OCI-LY3 (cell line): ENCODE results near the gene TRIM32.

Source experiments
- H2AFZ ChIP-seq: fragments of 200-600, 300-600 bp; shearing (Covaris generic); 2 replicates; pipeline ENCODE4 v1.6.0; 2014; ENCODE audit warnings: antibody characterized with exemption, low read depth, low read length
- H3K27ac ChIP-seq: fragments of 200-600, 300-600 bp; sonication (generic); 2 replicates; pipeline ENCODE4 v1.5.1; 2014; ENCODE audit warnings: mild to moderate bottlenecking, low read length, moderate library complexity, mixed read lengths
- H3K27me3 ChIP-seq: fragments of 200-600, 300-600 bp; sonication (generic); 2 replicates; pipeline ENCODE4 v1.6.1; 2014; ENCODE audit warnings: low read depth, low read length, mixed read lengths
- H3K36me3 ChIP-seq: fragments of 200-600, 300-600 bp; sonication (generic); replicated peaks from 2 replicates; pipeline ENCODE3; 2014; ENCODE audit warnings: low read depth, low read length, mixed read lengths
- H3K4me1 ChIP-seq: fragments of 300-600, 200-600 bp; sonication (generic); 2 replicates; pipeline ENCODE4 v1.6.1; 2014; ENCODE audit warnings: low read length, mixed read lengths
- H3K4me2 ChIP-seq: fragments of 200-600, 300-600 bp; sonication (generic); 2 replicates; pipeline ENCODE4 v1.6.1; 2014; ENCODE audit warnings: low read length, mixed read lengths
- H3K4me3 ChIP-seq: fragments of 300-600, 200-600 bp; sonication (generic); 2 replicates; pipeline ENCODE4 v1.5.1; 2014; ENCODE audit warnings: antibody characterized with exemption, mild to moderate bottlenecking, low read length, moderate library complexity
- H3K79me2 ChIP-seq: fragments of 300-600, 200-600 bp; shearing (Covaris generic); 2 replicates; pipeline ENCODE4 v1.6.1; 2014; ENCODE audit warnings: mild to moderate bottlenecking, low read length, mixed read lengths
- H3K9ac ChIP-seq: fragments of 300-600, 200-600 bp; shearing (Covaris generic); 2 replicates; pipeline ENCODE4 v1.6.0; 2014; ENCODE audit warnings: mild to moderate bottlenecking, low read length, moderate library complexity
- H3K9me3 ChIP-seq: fragments of 200-600, 300-600 bp; shearing (Covaris generic); 2 replicates; pipeline ENCODE4 v1.6.1; 2014; ENCODE audit warnings: low read length, mixed read lengths; ENCODE audit not compliant: insufficient read depth
- H4K20me1 ChIP-seq: fragments of 200-600, 300-600 bp; sonication (generic); 2 replicates; pipeline ENCODE4 v1.6.1; 2016; ENCODE audit warnings: low read length, mixed read lengths; ENCODE audit not compliant: insufficient read depth
- CTCF ChIP-seq: fragments of 200-600, 300-600 bp; sonication (generic); IDR thresholded peaks from 2 replicates; pipeline ENCODE4 v1.5.1; 2014; ENCODE audit warnings: antibody characterized with exemption, low read length, low read depth
- EZH2phosphoT487 ChIP-seq: fragments of 200-600 bp; shearing (Covaris generic); IDR thresholded peaks from 2 replicates; pipeline ENCODE4 v1.6.1; 2018; ENCODE audit warnings: antibody characterized with exemption, mixed run types, low read depth

Gene TRIM32

DNA sequence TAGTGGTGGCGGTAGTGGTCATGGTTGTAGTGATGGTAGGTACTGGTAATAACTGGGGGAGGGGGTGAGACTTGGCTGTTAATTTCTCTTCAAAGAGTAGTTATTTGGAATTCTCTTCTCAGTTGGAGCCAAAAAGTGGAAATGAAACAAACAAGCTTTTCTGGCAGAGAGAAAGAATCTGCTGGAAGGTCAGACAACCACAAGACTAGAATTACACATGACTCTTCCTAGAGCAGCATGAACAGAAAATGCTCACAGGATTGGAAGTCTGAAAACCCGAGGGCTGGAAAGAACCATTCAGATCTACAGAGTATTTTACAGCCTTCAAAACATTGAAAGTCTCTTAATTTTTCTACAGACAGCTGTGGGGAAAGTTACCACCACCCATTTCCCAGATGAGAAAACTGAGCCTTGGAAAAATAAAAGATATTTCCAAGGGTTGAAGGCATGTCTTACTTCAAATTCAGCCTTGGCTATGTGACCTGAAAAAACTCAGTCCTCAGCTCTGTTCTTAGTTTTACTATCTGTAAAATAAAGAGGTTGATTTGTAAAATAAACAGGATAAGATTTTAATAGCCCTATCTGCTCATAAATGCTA, 42.9 kb upstream of the TRIM32 start:
- no peak overlapping the region for H3K9ac ChIP-seq
- no peaks in the 10 kb centered on the region for H4K20me1 ChIP-seq
- no peak overlapping the region for H3K4me3 ChIP-seq
- H3K79me2 ChIP-seq = no peaks in the 10 kb centered on the region
- H3K27me3 ChIP-seq = no peaks in the 10 kb centered on the region
- H3K9me3 ChIP-seq = no peaks in the 10 kb centered on the region
- H3K36me3 ChIP-seq = no peaks in the 10 kb centered on the region
- no peak overlapping the region for H3K4me2 ChIP-seq
- H3K4me1 ChIP-seq = no peaks in the 10 kb centered on the region
- no peak for TF ChIP-seq EZH2phosphoT487
- no peak for TF ChIP-seq CTCF
- no peak overlapping the region for H2AFZ ChIP-seq
- H3K27ac ChIP-seq = no peak overlapping the region

DNA sequence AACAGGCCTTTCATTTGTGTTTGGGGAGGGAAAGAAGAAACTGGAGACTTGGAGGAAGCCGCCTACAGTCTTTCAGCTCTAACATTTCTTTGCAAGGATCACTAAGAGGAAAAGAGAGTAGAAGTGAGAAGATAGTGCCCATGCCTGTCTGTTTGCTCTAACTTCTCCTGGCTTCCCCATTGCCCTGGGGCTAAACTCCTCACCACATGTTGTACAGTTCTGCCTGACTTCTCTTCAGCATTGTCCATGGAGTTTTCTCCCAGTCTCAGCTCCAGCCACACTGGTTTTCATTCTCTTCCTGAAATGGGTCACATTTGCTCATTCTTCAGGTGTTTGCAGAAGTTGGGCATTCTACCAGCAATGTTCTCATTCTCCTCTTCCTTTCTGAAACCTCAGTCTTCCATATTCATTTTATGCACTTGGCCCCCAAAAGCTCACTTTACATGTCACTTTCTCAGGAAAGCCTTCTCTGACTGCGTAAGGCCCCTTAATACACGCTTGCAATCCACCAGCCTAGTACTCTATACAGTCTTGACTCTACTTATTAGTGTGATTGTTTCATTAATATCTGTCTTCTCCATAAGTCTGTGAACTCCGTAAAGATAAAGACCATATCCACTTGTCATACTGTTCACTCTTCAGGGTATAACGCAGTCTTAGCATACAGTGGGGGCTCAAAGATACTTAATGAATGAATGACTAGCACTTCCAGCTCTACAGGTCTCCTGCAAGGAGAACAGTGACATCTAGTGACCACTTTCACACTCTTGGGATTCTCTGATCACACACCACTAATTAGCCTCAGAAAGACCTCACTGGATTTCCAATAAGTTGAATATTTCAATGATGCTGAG, 40.2 kb upstream of the TRIM32 start:
- H3K4me1 ChIP-seq = no peaks in the 10 kb centered on the region
- H2AFZ ChIP-seq = no peak overlapping the region
- no peak overlapping the region for H3K4me3 ChIP-seq
- H3K9ac ChIP-seq = no peak overlapping the region
- H3K36me3 ChIP-seq = no peaks in the 10 kb centered on the region
- H4K20me1 ChIP-seq = no peaks in the 10 kb centered on the region
- TF ChIP-seq CTCF (peak; percentile 76), EZH2phosphoT487 (no peak)
- H3K79me2 ChIP-seq = no peaks in the 10 kb centered on the region
- no peaks in the 10 kb centered on the region for H3K9me3 ChIP-seq
- no peak overlapping the region for H3K27ac ChIP-seq
- no peaks in the 10 kb centered on the region for H3K27me3 ChIP-seq
- no peak overlapping the region for H3K4me2 ChIP-seq

DNA sequence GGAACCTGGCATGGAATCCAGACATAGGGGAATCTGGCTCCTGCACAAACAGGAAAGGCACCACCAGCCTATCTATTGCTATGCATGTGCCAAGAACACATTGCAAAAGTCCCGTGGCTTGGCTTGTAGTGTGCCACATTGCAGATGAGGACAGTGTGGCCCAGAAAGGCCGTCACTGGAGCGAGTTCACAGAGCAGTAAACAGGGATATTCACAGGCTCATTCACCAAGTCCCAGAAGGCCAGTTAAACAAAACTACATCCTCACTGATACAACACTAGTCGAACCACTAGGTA, 39.6 kb upstream of the TRIM32 start:
- Histone ChIP-seq H4K20me1 (no peaks in the 10 kb centered on the region), H3K79me2 (no peaks in the 10 kb centered on the region), H3K27me3 (no peaks in the 10 kb centered on the region), H2AFZ (no peak overlapping the region), H3K36me3 (no peaks in the 10 kb centered on the region), H3K4me1 (no peaks in the 10 kb centered on the region), H3K27ac (no peak overlapping the region), H3K9me3 (no peaks in the 10 kb centered on the region), H3K9ac (no peak overlapping the region), H3K4me2 (no peak overlapping the region), H3K4me3 (no peak overlapping the region)
- no peak for TF ChIP-seq EZH2phosphoT487
- no peak; the same call in 1 of the 2 replicates for TF ChIP-seq CTCF

- H3K4me3 ChIP-seq = no peak overlapping the region
- no peak overlapping the region for H3K9ac ChIP-seq
- TF ChIP-seq EZH2phosphoT487 (no peak), CTCF (no peak)
- H4K20me1 ChIP-seq = no peaks in the 10 kb centered on the region
- no peaks in the 10 kb centered on the region for H3K36me3 ChIP-seq
- H3K27me3 ChIP-seq = no peaks in the 10 kb centered on the region
- no peaks in the 10 kb centered on the region for H3K4me1 ChIP-seq
- H3K4me2 ChIP-seq = no peak overlapping the region
- no peaks in the 10 kb centered on the region for H3K9me3 ChIP-seq
- H2AFZ ChIP-seq = no peak overlapping the region
- no peak overlapping the region for H3K27ac ChIP-seq
- no peaks in the 10 kb centered on the region for H3K79me2 ChIP-seq
Observed at GRCh38 chr9:116653348-116654058, 33.6 kb upstream of the TRIM32 start.
